ENCODE data around the gene DERL2. TPM values are rescaled to one million over a fixed set of nuclear protein-coding genes. Genes with fewer than 3 reads are reported as not detected.

The DERL2 gene
- total RNA-seq, 4 donors from 2014 or later, result 26.5 to 33.9 (median 31.7) TPM

GRCh38 chr17:5424909-5425308 is 61.1 kb downstream of the DERL2 start:
- Histone ChIP-seq H3K27ac (no peak overlapping the region), H3K9me3 (no peaks in the 10 kb centered on the region), H3K4me3 (no peak overlapping the region), H3K4me1 (peaks cover 13 to 14% of the 10 kb centered on the region in 2 donors), H3K27me3 (no peaks in the 10 kb centered on the region), H3K36me3 (peaks cover 0 to 83% of the 10 kb centered on the region in 2 donors)
- in situ Hi-C loops (cut with MboI; ENCODE audit: low sequenced_read_pairs in 4 of 4), result loop anchor here in 1 of 4 donors (25.0 kb wide), 1 partner anchor 188 kb away; the partner anchor contains the start of gene SCIMP
- DNase-seq (no peak), ATAC-seq (no peak)
- intact Hi-C loops (cut with DNase I; ENCODE audit: low total_unique reads), result no loop called here
- TF ChIP-seq CTCF (IDR thresholded peaks at IDR 0.05 in 4 of 5, conservative IDR thresholded peaks at IDR 0.05 in 1 of 5) (no peak), POLR2A (IDR thresholded peaks at IDR 0.05) (no peak)

- Histone ChIP-seq H3K9me3 (no peaks in the 10 kb centered on the region), H3K4me3 (no peak overlapping the region), H3K27me3 (no peaks in the 10 kb centered on the region), H3K36me3 (peaks cover 0 to 59% of the 10 kb centered on the region in 2 donors), H3K27ac (no peak overlapping the region), H3K4me1 (peaks cover 21 to 24% of the 10 kb centered on the region in 2 donors)
- ATAC-seq (no peak), DNase-seq (no peak)
- intact Hi-C loops (cut with DNase I; ENCODE audit: low total_unique reads), result no loop called here
- in situ Hi-C loops (cut with MboI; ENCODE audit: low sequenced_read_pairs in 4 of 4), result no loop called here
- TF ChIP-seq POLR2A (IDR thresholded peaks at IDR 0.05) (no peak), CTCF (IDR thresholded peaks at IDR 0.05 in 4 of 5, conservative IDR thresholded peaks at IDR 0.05 in 1 of 5) (no peak)
Observed at GRCh38 chr17:5422505-5422904, 63.5 kb downstream of the DERL2 start.

Other genes starting within 250 kb of the DERL2 start
- 10 to 100 TPM; 55.4 to 94.8 (median 87.2) TPM for gene RABEP1, start 203.9 kb downstream of the DERL2 start, total RNA-seq
- 100 to 1,000 TPM; 140 to 197 (median 166) TPM for gene NUP88, start 66.5 kb downstream of the DERL2 start, total RNA-seq
- 10 to 100 TPM; 45.3 to 66.7 (median 53.7) TPM for gene RPAIN, start 66.0 kb downstream of the DERL2 start, total RNA-seq
- 100 to 1,000 TPM; 102 to 200 (median 134) TPM for gene C1QBP, start 47.0 kb downstream of the DERL2 start, total RNA-seq
- 10 to 100 TPM in 2 of 4 donors, 1 to 10 TPM in 2; 5.9 to 10.9 (median 9.2) TPM for gene DHX33, start 17.2 kb downstream of the DERL2 start, total RNA-seq
- gene MIS12, start 388 bp upstream of the DERL2 start, total RNA-seq, result 10 to 100 TPM in 3 of 4 donors, 1 to 10 TPM in 1; 9.1 to 45.3 (median 19.3) TPM
- 1 to 10 TPM; 3.6 to 7.7 (median 6.9) TPM for gene NLRP1, start 98.3 kb upstream of the DERL2 start, total RNA-seq